Subcutaneous adipose tissue (tissue), 4 donors: ENCODE data around the gene MYL12A. TPM values are rescaled to one million over a fixed set of nuclear protein-coding genes. Genes with fewer than 3 reads are reported as not detected.

Source experiments
- total RNA-seq, 4 donors: library from RNA; depleted of rRNA; stranded (reverse); fragments of >200 nt; gene quantifications; one replicate each; pipeline ENCODE4 v1.1.0, GENCODE V29; 2016
- TF ChIP-seq, protein P1 (sequence below): fragments of 450-650 bp; IDR thresholded peaks from one replicate; pipeline ENCODE4 v1.5.1; 2016; ENCODE audit warnings: low read depth, mild to moderate bottlenecking, control low read depth, antibody characterized with exemption, moderate library complexity

The MYL12A gene
- total RNA-seq, 4 donors from 2014 or later, result 491 to 829 (median 530) TPM

DNA sequence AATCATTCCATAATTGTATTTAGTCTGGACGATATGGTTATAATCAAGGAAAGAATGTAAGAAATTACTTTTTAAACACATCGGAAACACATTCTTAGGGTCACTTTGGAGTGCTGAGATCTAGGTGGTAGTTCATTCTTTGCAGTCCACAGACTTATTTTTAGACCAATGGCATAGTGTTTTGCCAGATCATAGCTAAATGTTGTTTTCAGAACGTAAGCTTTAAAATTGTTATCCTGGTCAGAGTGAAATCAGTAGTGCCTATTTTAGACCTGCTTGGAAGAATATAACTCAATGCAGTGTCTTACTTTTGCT lies 4.3 kb downstream of the MYL12A start:
- TF ChIP-seq, protein P1, sequence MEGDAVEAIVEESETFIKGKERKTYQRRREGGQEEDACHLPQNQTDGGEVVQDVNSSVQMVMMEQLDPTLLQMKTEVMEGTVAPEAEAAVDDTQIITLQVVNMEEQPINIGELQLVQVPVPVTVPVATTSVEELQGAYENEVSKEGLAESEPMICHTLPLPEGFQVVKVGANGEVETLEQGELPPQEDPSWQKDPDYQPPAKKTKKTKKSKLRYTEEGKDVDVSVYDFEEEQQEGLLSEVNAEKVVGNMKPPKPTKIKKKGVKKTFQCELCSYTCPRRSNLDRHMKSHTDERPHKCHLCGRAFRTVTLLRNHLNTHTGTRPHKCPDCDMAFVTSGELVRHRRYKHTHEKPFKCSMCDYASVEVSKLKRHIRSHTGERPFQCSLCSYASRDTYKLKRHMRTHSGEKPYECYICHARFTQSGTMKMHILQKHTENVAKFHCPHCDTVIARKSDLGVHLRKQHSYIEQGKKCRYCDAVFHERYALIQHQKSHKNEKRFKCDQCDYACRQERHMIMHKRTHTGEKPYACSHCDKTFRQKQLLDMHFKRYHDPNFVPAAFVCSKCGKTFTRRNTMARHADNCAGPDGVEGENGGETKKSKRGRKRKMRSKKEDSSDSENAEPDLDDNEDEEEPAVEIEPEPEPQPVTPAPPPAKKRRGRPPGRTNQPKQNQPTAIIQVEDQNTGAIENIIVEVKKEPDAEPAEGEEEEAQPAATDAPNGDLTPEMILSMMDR, result no peak

GRCh38 chr18:3252843-3253242 lies 5.2 kb downstream of the MYL12A start:
- TF ChIP-seq, protein P1, result no peak

GRCh38 chr18:3254725-3255124 lies 7.1 kb downstream of the MYL12A start:
- TF ChIP-seq, protein P1, result no peak

DNA sequence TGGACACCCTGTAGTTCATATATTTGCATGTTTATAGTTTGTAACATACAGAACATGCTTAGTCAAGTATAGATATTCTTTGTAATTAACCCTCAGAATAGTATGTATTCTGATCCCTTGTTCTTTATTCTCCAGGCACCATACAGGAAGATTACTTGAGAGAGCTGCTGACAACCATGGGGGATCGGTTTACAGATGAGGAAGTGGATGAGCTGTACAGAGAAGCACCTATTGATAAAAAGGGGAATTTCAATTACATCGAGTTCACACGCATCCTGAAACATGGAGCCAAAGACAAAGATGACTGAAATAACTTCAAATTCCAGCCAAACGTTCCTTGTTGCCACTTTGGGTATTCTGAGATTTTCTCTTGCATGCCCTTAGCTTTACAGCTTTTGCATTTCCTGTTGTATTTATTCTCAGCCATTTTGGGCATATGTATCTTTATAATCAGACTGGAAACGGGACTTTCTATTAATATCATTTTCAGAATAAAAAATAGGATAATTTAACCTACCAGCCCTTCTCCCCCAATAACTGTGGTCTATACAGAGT lies 8.1 kb downstream of the MYL12A start:
- TF ChIP-seq, protein P1, result no peak

DNA sequence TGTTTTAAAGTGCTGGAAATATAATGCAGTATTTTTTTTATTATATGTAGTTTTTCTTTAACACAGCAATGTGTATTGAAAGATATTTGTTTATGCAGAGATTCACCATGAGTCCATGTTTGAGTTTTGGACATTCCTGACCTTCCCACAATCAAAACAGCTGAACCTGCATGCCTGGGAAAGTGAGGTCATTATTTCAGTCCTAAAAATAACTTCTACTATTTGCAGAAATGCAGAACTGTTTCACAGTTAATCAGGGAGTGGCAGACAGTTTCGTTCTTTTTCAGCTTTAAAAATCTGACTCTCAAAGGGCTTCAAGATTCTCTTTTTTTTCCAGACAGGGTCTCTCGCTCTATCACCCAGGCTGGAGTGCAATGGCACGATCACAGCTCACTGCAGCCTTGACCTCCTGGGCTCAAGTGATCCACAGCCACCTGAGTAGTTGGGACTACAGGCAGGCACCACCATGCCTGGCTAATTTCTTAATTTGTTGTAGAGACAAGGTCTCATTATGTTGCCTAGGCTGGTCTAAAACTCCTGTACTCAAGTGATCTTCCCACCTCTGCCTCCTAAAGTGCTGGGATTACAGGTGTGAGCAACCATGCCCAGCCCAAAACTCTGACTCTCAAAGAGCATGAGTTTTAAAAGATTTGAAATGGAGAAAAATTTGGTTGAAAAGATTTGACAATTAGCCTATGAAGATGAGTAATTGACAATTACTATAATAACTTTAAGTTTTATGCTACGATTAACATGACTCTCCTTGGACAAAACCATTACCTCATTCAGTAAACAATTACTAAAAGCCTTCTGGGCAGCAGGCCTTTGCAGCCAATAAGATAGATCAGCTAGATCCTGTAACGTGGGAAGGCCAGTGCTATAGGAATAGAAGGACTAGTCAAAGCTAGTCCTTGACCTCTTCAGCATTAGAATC lies 9.4 kb downstream of the MYL12A start:
- TF ChIP-seq, protein P1, result no peak

DNA sequence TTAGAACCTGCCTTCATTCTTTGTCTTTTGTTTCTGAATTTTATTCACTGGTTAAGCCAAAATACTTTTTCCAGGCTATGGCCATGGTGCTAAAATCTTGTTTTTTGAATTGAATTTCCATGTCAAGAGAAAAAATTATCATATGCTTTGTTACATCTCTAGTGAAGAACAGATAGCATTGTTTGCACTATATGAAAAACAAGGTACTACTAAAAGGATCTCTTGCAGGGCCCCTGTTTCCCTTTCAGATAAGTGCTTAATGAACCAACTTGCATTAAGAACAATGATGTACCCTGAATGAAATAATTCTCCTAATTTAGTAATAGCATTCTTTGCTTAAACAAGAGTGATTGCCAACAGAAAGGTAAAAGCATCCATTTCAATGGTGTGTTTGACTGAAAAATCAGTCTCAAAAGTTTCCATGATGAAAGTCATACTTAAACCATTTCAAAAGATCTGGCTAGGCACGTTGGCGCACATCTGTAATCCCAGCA lies 10.1 kb downstream of the MYL12A start:
- TF ChIP-seq, protein P1, result no peak

DNA sequence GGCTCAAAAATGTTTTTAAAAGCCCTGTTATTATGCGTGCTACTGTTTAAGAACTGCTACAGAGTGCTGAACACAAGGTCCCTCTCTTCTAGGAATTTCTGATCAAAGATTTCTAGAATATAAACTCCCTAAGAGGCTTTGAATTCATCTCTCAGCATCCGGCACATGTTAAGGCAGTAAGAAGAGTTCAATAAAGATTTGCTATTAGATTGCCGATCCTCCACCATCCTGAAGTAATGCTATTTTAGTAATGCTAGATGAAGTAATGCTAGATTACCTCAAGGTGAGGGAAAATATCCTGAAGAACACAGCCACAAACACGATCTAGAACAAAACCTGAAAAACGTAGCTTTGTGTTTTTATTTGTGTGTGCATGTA lies 13.4 kb downstream of the MYL12A start:
- TF ChIP-seq, protein P1, result no peak
